22Rv1 (cell line): Measurements from ENCODE around the gene GPR6.

Source experiments
- CTCF ChIP-seq: fragments of 450-650 bp; IDR thresholded peaks from 2 replicates; pipeline ENCODE4 v1.5.1; 2017; ENCODE audit warnings: mild to moderate bottlenecking
- ZFX ChIP-seq: fragments of 450-650 bp; IDR thresholded peaks from 2 replicates; pipeline ENCODE4 v1.6.1; 2017; ENCODE audit warnings: antibody characterized with exemption, borderline replicate concordance

GRCh38 chr6:109991201-109992101, 13.3 kb downstream of the GPR6 start:
- TF ChIP-seq CTCF (no peak), ZFX (no peak)
